Chondrocyte (in vitro differentiated cells): Measurements from ENCODE around the gene GALNT2. TPM values are rescaled to one million over a fixed set of nuclear protein-coding genes. Genes with fewer than 3 reads are reported as not detected.

Experiments used
- DNase-seq: peaks from one replicate; pipeline ENCODE4 v3.0.0; 2021; ENCODE audit warnings: mixed read lengths, low spot score
- H3K27ac Mint-ChIP-seq: one replicate; pipeline ENCODE4 v1.8.0; 2021; ENCODE audit warnings: mild to moderate bottlenecking, moderate library complexity, mixed read lengths; ENCODE audit not compliant: unreplicated experiment
- H3K27me3 Mint-ChIP-seq: 2 replicates; pipeline ENCODE4 v1.8.0; 2021; ENCODE audit warnings: low read depth, mixed read lengths
- H3K36me3 Mint-ChIP-seq: 2 replicates; pipeline ENCODE4 v1.8.0; 2021; ENCODE audit warnings: low read depth, mixed read lengths
- H3K4me1 Mint-ChIP-seq: 2 replicates; pipeline ENCODE4 v1.8.0; 2021; ENCODE audit warnings: low read depth, mild to moderate bottlenecking, mixed read lengths
- H3K4me3 Mint-ChIP-seq: one replicate; pipeline ENCODE4 v1.8.0; 2021; ENCODE audit warnings: mild to moderate bottlenecking, moderate library complexity, mixed read lengths; ENCODE audit not compliant: unreplicated experiment
- H3K9me3 Mint-ChIP-seq: 2 replicates; pipeline ENCODE4 v1.8.0; 2021; ENCODE audit warnings: low read depth, mixed read lengths
- CTCF ChIP-seq: fragments of 200-600 bp; sonication (generic); IDR thresholded peaks from 2 replicates; pipeline ENCODE4 v1.5.0; 2021; ENCODE audit warnings: antibody characterized with exemption, mild to moderate bottlenecking, moderate library complexity
- total RNA-seq: library from RNA; stranded (reverse); gene quantifications from 3 replicates; pipeline ENCODE4 v1.2.1, GENCODE V29; 2021

The GALNT2 gene
- total RNA-seq, 1 donor from 2014 or later, result 223 TPM

GRCh38 chr1:230143534-230143933 lies 76.5 kb downstream of the GALNT2 start:
- DNase-seq, result no peak
- H3K27ac Mint-ChIP-seq, result no peak overlapping the region
- no peaks in the 10 kb centered on the region for H3K27me3 Mint-ChIP-seq
- no peaks in the 10 kb centered on the region for H3K9me3 Mint-ChIP-seq
- TF ChIP-seq CTCF, result no peak
- peaks cover 82% of the 10 kb centered on the region for H3K4me1 Mint-ChIP-seq
- H3K4me3 Mint-ChIP-seq, result no peak overlapping the region
- H3K36me3 Mint-ChIP-seq, result peaks cover 2% of the 10 kb centered on the region

DNA sequence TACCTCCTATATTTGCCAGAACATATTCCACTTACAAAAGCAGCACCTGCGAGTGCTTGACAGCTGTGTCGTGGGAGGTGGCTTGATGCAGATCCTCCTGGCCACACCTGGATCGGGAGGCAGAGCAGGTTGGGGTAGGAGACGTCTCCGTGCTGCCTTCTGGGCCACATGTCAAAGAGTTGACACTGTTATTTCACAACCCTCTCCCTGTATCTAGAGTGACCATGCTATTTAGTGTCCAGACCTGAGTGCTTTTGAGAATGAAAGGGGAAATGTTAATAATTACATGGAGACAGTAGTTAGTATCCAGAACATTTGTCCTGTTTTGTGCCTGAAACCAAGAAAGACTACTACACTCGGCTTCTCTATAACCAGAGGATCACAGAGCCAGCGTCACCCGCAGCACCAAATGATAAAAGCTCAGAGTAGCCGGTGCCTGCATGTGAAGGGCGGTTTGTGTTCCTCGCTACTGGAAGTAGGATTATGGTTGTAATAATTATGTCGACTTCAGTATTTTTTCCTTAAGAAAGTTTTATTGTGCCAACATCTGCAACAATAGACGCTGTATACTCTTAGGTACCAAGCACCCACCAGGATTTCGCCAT lies 77.1 kb downstream of the GALNT2 start:
- no peak for DNase-seq
- Mint-ChIP-seq H3K4me3 (no peak overlapping the region), H3K36me3 (peaks cover 2% of the 10 kb centered on the region), H3K27ac (no peak overlapping the region), H3K4me1 (peaks cover 87% of the 10 kb centered on the region), H3K27me3 (no peaks in the 10 kb centered on the region), H3K9me3 (no peaks in the 10 kb centered on the region)
- no peak for TF ChIP-seq CTCF

- no peak overlapping the region for H3K27ac Mint-ChIP-seq
- no peak for DNase-seq
- H3K9me3 Mint-ChIP-seq, result no peaks in the 10 kb centered on the region
- H3K4me1 Mint-ChIP-seq, result peaks cover 88% of the 10 kb centered on the region
- no peak for TF ChIP-seq CTCF
- H3K4me3 Mint-ChIP-seq, result no peak overlapping the region
- no peaks in the 10 kb centered on the region for H3K27me3 Mint-ChIP-seq
- peaks cover 2% of the 10 kb centered on the region for H3K36me3 Mint-ChIP-seq
Observed at GRCh38 chr1:230144758-230145504, 77.9 kb downstream of the GALNT2 start.

DNA sequence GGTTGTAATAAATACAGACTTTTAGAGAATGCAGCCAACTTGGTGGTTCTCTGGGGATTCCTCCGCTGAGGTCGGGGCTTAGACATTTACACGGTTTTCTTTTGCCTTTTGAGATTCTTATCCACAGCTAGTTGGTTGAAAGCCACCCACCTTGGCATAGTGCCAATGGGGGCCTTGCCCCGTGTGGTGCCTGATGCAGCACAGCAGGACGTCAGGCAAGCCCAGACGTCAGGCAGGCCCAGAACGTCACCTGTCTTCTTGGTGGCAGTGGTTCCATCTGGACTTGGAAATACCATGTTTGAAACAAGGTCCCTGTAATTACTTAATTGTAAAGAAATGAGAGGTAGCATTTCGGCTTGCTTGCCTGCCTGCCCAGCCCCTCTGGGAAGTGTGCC lies 78.5 kb downstream of the GALNT2 start:
- TF ChIP-seq CTCF, result no peak
- Mint-ChIP-seq H3K9me3 (no peaks in the 10 kb centered on the region), H3K27me3 (no peaks in the 10 kb centered on the region), H3K36me3 (peaks cover 2% of the 10 kb centered on the region), H3K27ac (peak overlapping the region; percentile 74), H3K4me3 (no peak overlapping the region), H3K4me1 (peaks cover 88% of the 10 kb centered on the region)
- DNase-seq, result no peak

DNA sequence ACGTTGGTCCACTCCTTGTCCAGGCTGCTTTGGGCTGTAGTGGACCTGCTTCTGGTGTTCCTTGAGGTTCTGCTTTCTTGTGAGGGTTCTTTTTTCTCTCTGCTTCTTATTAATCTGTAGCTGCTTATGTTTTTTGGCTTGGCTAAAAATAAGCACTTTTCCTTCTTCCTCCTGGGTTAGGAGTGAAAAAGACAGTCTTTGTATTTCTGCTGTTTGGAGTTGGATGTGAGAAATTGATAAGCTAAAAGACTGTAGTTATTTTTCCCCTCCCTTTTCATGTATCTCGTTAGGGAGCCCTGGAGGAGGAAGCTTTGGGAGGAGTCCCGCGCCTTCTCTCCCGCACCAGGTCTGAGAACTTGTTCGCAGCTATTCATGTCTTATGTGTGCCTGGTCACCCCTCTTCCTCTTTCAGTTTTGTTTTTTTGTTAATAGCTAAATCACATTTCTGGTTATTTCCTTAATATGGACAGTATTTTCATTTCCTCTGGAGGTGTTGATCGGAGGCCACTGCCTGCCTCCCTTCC lies 79.0 kb downstream of the GALNT2 start:
- peaks cover 2% of the 10 kb centered on the region for H3K36me3 Mint-ChIP-seq
- H3K4me3 Mint-ChIP-seq, result no peak overlapping the region
- no peaks in the 10 kb centered on the region for H3K9me3 Mint-ChIP-seq
- peaks cover 88% of the 10 kb centered on the region for H3K4me1 Mint-ChIP-seq
- peak overlapping the region; percentile 74 for H3K27ac Mint-ChIP-seq
- TF ChIP-seq CTCF, result no peak
- no peak for DNase-seq
- no peaks in the 10 kb centered on the region for H3K27me3 Mint-ChIP-seq
